ENCODE measurements around the gene ZBTB2.

GRCh38 chr6:151393410-151393809 is 2.1 kb upstream of the ZBTB2 start:
- TF ChIP-seq CTCF (IDR thresholded peaks at IDR 0.05) (no peak), POLR2A (IDR thresholded peaks at IDR 0.05; ENCODE audit: low read depth) (no peak), EP300 (IDR thresholded peaks at IDR 0.05) (no peak), POLR2AphosphoS5 (IDR thresholded peaks at IDR 0.05) (no peak)

All from esophagus muscularis mucosa (tissue), 4 donors.